ENCODE data around the gene MARCKSL1. TPM values are rescaled to one million over a fixed set of nuclear protein-coding genes. Genes with fewer than 3 reads are reported as not detected.
A peak's percentile ranks its signal among the peaks of the same experiment; 100 is the strongest.

Gene MARCKSL1
- total and polyA plus RNA-seq, 11 donors: 6.8 to 44.0 (median 12.1) TPM

DNA sequence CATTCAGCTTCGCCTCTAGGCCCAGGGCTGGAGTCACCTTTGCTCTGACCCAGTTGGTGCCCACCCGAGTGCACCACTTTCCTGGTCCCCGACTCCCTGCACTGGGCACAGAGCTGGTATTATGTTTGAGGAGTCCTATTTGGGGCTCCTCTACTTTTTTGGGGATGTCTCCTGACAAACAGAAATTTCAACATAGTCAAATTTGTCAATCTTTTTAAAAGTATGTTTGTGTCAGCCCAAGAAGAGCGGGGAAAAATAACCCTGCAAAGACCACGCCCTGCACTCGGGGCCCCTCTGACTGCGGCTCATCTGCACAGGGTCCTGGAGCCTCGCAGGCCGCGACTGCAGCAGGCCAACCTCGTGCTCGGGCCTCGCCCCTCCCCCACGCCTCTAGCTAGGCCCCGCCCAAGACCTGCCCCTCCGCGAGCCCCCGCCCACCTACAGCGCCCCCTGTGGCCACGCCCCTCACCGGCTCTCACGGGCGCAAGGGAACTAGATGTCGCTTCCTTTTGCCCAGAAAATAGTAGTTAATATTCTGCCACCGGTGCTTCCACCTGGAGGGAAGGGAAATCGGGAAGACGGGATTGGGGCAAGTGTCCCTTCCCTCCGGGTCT lies 14.9 kb upstream of the MARCKSL1 start:
- WGBS, 4 donors: 18 to 34% (median 23%) methylated on average over 14 to 28 of the region's 28 CpGs
- peak; percentile 44 to 75 (median 66) for ATAC-seq
- peak overlapping the region; percentile 63 to 96 (median 76) for H3K4me3 ChIP-seq

DNA sequence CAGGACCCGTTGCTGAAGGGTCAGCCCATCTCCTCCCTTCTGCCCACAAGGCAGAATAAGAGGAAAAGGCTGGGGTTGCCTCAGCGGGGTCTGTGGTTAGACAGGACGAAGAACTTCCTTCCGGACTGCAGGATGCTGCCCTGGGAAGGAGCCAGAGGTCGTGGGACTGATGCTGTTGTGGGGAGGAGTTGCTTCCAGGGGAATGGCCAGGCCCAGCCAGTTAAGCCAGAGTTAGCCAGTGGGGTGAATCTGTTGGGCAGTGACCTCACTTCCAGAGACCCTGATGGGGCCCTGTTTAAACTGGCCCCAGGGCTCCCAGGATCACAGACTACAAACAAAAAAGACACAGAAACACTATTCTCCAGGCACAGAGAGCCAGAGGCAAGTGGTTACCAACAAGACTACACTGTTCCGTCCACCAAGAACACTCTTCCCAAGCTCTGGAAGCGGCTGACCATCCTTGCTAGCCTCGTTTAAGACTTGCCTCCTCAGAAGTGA lies 13.2 kb upstream of the MARCKSL1 start:
- H3K27ac ChIP-seq: peak overlapping the region in 9 of 12 donors; percentile 11 to 97 (median 55)
- DNase-seq (peak; percentile 66 to 86 (median 81)), ATAC-seq (peak in 1 of 4 donors; percentile 25)
- peaks cover 0 to 4% (median 0%) of the 10 kb centered on the region in 12 donors for H3K9me3 ChIP-seq
- TF ChIP-seq POLR2A (IDR thresholded peaks at IDR 0.05): no peak
- TF ChIP-seq, protein P1, sequence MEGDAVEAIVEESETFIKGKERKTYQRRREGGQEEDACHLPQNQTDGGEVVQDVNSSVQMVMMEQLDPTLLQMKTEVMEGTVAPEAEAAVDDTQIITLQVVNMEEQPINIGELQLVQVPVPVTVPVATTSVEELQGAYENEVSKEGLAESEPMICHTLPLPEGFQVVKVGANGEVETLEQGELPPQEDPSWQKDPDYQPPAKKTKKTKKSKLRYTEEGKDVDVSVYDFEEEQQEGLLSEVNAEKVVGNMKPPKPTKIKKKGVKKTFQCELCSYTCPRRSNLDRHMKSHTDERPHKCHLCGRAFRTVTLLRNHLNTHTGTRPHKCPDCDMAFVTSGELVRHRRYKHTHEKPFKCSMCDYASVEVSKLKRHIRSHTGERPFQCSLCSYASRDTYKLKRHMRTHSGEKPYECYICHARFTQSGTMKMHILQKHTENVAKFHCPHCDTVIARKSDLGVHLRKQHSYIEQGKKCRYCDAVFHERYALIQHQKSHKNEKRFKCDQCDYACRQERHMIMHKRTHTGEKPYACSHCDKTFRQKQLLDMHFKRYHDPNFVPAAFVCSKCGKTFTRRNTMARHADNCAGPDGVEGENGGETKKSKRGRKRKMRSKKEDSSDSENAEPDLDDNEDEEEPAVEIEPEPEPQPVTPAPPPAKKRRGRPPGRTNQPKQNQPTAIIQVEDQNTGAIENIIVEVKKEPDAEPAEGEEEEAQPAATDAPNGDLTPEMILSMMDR (IDR thresholded peaks at IDR 0.05): no peak
- H3K36me3 ChIP-seq: no peaks in the 10 kb centered on the region
- WGBS, 4 donors: 44 to 63% (median 51%) methylated on average over 8 of the region's 8 CpGs
- no peak overlapping the region for H3K4me3 ChIP-seq
- H3K27me3 ChIP-seq: no peaks in the 10 kb centered on the region
- H3K4me1 ChIP-seq: peaks cover 0 to 60% (median 35%) of the 10 kb centered on the region in 12 donors
- intact Hi-C loops (cut with DNase I): no loop called here

More for the DNA sequence above, 14.9 kb upstream of the MARCKSL1 start:
- H3K27me3 ChIP-seq: no peaks in the 10 kb centered on the region
- peak in 4 of 5 donors; percentile 81 to 90 (median 84) for DNase-seq
- peaks cover 0 to 4% (median 0%) of the 10 kb centered on the region in 12 donors for H3K9me3 ChIP-seq
- no peaks in the 10 kb centered on the region for H3K36me3 ChIP-seq
- peak overlapping the region; percentile 80 to 99 (median 94) for H3K27ac ChIP-seq
- H3K4me1 ChIP-seq: peaks cover 0 to 59% (median 35%) of the 10 kb centered on the region in 12 donors
- TF ChIP-seq POLR2A (IDR thresholded peaks at IDR 0.05): no peak
- TF ChIP-seq, protein P1 (IDR thresholded peaks at IDR 0.05): peak; percentile 51 to 91 (median 67)
- intact Hi-C loops (cut with DNase I): loop anchor here in 2 of 10 donors (2.0 to 5.0 kb wide), 3 partner anchors 14 to 44 kb away; partner anchors contain the start of genes BSDC1 (in 2 of the 2) and MARCKSL1 (in 1 of the 2)

DNA sequence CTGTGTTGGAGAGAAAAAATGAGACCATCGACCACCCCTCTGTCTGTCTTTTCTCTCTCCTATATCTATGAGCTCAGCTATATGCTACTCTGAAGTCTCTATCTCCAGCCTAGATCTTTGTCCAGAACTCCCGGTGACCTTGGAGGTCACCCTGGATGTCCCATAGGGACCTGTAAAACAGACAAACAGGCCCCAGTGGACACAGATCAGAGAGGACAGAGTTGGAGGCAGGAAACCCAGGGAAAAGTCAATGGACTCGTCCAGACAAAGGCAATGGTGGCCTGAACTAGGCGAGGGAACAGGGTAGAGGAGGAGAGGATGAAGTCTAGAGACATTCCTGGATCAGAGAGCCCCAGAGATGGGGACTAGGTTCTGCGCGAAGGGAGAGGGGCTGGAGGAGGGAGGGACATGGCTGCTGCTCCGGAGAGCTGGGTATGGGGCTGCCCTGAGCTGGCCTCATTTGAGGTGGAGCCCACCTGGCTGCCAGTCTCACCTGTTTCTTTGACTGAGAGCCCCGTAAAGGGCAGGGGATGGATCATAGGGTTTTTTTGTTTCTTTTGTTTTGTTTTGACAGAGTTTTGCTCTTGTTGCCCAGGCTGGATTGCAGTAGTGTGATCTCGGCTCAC lies 10.6 kb upstream of the MARCKSL1 start:
- ATAC-seq: no peak
- no peak for DNase-seq
- H3K27me3 ChIP-seq: no peaks in the 10 kb centered on the region
- peaks cover 0 to 4% (median 0%) of the 10 kb centered on the region in 12 donors for H3K9me3 ChIP-seq
- H3K27ac ChIP-seq: no peak overlapping the region
- WGBS, 4 donors: 86 to 92% (median 86%) methylated on average over 9 of the region's 9 CpGs
- H3K4me1 ChIP-seq: peaks cover 0 to 43% (median 11%) of the 10 kb centered on the region in 12 donors
- H3K4me3 ChIP-seq: no peak overlapping the region
- no peaks in the 10 kb centered on the region for H3K36me3 ChIP-seq
- intact Hi-C loops (cut with DNase I): no loop called here
- TF ChIP-seq POLR2A (IDR thresholded peaks at IDR 0.05): no peak
- TF ChIP-seq, protein P1 (IDR thresholded peaks at IDR 0.05): no peak

DNA sequence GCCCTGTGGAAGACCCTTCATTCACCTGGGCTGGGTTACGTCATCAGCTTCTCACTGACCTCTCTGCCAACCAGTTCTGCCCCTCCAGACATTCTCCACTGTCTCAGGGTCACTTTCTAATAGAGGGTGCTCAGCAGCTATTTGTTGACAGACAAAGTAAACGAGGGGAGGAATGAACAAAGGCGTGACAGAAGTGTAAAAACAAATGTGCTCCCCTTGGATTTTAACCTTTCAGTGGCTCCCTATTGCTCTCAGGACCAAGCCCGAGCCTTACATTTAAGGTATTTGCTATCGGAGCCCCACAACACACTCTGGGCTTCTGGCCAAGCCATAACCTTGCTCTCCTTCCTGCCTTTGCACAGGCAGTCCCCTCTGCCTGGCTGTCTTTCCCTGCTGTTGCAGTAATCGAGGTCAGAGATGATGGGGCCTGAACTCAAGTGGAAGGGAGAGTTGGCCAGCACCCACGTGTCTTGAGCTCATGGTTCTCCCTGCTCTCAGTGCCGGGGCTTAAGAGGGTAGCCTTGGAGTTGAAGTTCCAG lies 9.3 kb upstream of the MARCKSL1 start:
- H3K27me3 ChIP-seq: no peaks in the 10 kb centered on the region
- intact Hi-C loops (cut with DNase I): no loop called here
- no peak overlapping the region for H3K4me3 ChIP-seq
- no peaks in the 10 kb centered on the region for H3K9me3 ChIP-seq
- ATAC-seq (peak in 1 of 4 donors; percentile 19), DNase-seq (no peak)
- no peaks in the 10 kb centered on the region for H3K36me3 ChIP-seq
- peaks cover 0 to 37% (median 9%) of the 10 kb centered on the region in 12 donors for H3K4me1 ChIP-seq
- WGBS, 4 donors: 32 to 34% (median 33%) methylated on average over 8 of the region's 8 CpGs
- no peak for TF ChIP-seq POLR2A (IDR thresholded peaks at IDR 0.05)
- TF ChIP-seq, protein P1 (IDR thresholded peaks at IDR 0.05): no peak
- no peak overlapping the region for H3K27ac ChIP-seq
